HG03575 (cell line): ENCODE results near the gene KCNA2.

Experiments used
- ATAC-seq: cut with Tn5 transposase; IDR thresholded peaks from one replicate; pipeline ENCODE4 v1.9.1; 2021; ENCODE audit not compliant: unreplicated experiment, insufficient number of reproducible peaks, low FRiP score; ENCODE audit errors: extremely low read depth

Gene KCNA2

GRCh38 chr1:110583505-110583904 is 22.7 kb downstream of the KCNA2 start:
- no peak for ATAC-seq

DNA sequence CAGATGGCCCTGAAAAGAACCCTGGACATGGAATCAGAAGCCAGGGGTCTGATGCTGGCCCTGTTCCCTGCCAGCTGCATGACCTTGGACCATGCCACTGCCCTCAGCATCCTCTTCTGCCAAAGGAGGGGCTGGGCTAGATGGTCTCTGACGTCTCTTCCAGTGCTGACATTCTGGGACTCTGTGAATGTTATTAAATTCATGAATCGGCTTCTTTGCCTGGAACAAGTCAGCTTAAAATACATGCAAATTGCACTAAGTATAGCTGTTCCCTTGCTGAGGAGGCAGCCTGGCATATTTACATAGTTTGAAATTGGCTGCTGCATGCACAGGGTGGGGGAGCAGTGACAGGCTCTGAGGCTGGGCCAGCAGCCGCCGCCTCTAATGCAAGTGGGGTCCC is 23.8 kb downstream of the KCNA2 start:
- no peak for ATAC-seq

- ATAC-seq, result no peak
Measured at GRCh38 chr1:110581682-110582145, 24.4 kb downstream of the KCNA2 start.

- no peak for ATAC-seq
Measured at GRCh38 chr1:110580244-110580643, 25.9 kb downstream of the KCNA2 start.

- ATAC-seq, result no peak
Measured at GRCh38 chr1:110579460-110579859, 26.7 kb downstream of the KCNA2 start.

GRCh38 chr1:110576441-110576840 is 29.7 kb downstream of the KCNA2 start:
- ATAC-seq, result no peak

DNA sequence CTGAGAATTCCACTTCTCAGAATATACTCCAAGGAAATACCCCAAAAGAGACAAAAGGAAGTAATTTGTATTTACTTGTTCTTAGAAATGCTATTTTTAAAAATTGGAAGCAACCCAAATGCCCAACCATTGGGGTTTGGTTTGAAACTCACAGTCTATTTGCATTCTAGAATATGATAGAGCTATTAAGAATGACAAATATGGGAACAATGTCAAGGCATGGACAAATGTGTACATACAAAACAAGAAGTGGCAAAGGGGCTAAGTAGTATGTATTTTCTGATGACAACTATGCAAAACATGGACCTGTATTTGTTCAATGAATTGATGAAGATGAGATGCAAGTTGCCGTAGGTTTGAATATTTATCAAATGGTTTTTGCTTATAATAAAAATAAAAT is 32.8 kb downstream of the KCNA2 start:
- ATAC-seq, result no peak

DNA sequence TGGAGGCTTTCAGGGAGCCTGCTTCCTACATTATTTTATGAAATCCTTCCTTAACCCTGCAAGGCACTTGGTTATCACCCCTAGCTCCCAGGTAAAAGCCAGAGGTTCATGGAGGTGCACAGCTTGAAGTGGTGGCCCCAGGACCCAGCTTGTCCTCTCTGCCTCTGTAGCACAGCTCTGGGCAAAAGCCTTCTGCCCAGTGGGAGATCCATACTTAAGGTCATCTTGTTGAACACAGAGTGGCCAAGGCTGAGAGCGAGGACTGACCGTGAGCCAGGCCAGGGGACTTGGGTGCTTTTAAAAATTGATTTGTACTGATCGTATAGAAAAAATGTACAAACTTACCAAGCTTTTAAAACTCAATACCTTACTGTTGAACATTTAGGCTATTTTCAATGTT is 33.4 kb downstream of the KCNA2 start:
- no peak for ATAC-seq

GRCh38 chr1:110570901-110571300 is 35.3 kb downstream of the KCNA2 start:
- ATAC-seq, result no peak

DNA sequence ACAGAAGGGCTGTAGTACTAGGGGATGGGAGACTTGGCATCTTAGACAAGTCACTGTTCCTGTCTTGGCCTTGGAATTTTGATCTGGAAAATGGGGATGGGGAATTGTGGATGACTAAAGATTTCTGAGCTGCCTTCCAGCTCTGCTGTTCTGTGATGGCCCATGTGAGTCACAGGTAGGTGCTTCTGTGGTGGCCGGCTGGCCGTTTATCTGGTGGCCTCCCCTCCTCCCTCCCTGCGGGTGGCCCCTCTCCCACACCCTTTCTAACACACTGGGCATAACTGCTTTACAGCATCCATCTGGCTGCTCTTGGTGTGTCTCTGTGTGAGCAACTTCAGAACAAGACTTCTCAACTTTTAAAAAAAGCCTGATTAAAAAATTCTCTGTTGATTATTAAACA is 35.9 kb downstream of the KCNA2 start:
- no peak for ATAC-seq

DNA sequence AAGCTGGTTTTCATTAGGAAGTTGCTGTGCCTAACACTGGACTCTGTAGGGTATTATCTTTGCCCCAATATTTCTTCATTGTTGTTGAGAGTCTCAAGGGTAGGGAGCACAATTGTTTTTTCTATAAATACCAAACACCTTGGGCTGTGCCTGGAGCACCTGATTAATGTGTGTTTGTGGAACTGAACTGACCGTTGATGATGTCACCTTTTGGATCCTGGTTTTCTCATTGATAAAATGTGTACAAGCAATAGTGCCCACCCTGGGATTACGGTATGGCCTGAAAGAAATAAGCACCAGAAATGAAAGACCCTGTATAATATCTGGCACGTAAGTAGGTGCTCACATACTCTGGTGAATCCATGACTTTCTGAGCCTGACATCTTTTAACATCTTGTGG is 39.3 kb downstream of the KCNA2 start:
- no peak for ATAC-seq

DNA sequence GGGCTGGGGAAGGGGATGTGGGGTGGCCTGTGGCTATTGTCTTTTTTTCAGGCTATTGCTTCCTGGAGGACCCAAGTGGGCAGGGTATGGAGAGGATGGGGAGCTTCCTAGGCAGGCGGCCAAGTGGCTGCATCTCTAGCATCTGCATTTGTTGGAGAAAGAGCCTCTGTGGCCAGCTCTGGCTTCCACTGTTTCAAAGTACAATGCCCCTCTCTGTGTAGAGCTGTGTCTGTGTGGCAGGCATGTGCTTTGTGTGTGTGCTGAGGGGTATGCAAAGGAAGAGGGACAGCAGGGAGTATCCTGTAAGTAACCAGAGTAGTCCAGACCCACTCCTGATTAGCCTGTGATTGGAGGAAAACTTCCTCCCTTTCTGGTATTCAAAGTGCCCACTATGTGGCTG is 40.6 kb downstream of the KCNA2 start:
- no peak for ATAC-seq

DNA sequence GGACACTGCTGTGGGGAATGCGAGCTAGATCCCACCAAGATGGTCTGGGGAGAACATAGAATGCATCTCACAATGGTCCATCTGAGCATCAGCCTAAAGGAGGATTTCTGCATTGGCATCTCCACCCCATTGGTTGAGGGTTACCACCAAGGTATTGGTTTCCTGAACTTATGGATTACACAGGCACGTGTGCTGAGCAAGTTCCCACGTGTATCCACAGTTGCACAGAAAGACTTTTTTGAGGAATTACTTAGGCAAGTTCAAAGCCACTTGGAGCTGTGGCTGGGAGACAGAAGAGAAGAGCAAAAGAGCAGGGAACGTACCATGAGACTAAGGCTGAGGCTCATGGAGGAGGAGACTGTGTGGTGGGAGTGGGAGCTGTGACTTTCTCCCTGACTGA is 43.1 kb downstream of the KCNA2 start:
- ATAC-seq, result no peak

GRCh38 chr1:110561596-110561995 is 44.6 kb downstream of the KCNA2 start:
- ATAC-seq, result no peak

GRCh38 chr1:110559157-110559556 is 47.0 kb downstream of the KCNA2 start:
- no peak for ATAC-seq

DNA sequence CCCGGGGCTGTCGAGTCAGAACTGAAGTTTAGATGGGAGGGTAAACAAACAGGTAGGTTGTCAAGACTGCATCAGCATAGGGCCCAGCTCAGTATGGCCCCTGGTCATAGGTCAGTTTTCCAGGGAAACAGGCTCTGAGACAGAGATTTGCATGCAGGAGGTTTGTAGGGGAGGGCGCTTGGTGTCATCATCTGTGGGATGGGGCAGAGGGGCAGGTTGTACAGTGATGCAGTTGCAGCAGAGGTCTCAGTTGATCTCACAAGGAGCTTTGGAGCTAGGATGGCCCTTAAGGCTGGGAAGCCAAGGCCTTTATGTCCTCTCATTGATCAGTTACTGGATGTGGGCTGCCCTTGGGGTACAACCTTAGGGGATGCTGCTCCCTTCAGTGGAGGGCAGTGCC is 48.7 kb downstream of the KCNA2 start:
- ATAC-seq, result no peak

DNA sequence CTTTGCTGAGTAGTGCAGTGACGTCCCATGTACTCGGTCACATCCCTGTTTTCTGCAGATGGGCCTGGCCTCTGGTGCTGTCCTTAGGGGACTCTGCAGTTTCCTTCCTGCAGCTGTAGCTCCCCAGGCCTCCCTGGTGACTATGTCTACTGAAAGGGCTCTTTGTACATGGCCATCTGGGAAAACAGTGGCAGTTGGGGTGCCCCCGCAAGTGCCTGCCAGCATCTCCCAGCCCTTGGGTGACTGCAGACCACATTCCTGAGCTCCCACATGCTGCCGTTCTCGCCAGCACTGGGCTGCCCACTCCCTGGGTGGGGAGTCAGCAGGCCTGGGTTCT is 49.7 kb downstream of the KCNA2 start:
- no peak for ATAC-seq

DNA sequence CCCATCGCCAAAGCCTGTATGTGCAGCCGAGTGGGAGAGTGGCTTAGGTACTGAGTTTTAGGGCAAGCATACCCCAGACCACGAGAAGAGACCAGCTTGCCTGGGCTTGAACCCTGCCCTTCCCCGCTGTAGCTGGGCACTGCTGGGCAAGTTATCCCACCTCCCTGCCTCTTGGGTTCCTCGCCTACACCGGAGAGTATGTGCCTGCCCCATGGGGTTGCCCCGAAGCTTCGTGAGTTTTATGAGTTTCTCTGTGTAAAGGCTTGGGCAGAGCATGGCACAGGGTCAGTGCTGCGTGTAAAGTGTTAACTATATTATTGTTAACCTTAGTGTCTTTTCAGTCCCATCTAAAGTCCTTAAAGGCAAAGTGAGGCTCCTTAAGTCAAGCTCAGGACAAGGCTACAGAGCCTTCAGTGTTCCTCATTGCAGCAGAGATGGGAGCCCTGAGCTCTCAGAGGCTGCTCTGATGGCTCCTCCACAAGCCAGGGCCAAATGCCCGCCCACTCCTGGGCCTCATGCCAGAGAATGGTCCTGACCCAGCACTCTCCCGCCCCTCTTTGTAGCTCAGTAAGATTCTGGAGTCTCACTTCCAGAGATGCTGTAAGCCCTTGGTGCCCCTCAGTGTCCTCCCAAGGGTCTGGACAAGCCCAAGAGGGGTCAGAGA is 50.2 kb downstream of the KCNA2 start:
- ATAC-seq, result no peak

GRCh38 chr1:110554871-110555801 is 51.0 kb downstream of the KCNA2 start:
- no peak for ATAC-seq

DNA sequence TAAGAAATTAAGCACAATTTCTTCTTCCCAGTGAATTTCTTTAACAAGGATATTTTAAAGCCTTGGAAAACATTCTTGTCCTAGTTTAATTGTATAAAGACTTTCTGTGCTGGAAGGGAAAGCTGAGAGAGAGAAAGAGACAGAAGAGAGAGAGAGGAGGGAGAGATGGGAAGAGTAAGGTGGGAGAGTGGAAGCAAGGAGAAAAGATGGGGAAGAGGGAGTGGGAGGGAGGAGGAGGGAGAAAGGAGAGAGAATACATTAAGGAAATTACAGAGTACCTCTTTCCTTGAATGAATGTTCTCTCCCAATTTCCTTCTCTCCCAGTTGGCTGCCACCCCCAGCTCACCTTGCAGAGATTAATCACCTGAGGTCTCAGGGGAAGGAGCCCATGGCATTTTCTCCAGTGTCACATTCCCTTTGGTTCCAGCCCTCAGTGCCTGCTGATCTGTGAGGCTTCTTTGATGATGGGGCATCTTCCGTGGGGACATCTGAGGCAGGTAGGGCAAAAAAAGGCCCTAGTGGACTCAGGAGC is 54.8 kb downstream of the KCNA2 start:
- ATAC-seq, result no peak
